GM23248 (cell line): Measurements from ENCODE around the gene CNGA1.

ENCODE experiments used
- EZH2 ChIP-seq: fragments of 200-600 bp; sonication (generic); IDR thresholded peaks from 2 replicates; pipeline ENCODE4 v1.6.1; 2018; ENCODE audit warnings: antibody characterized with exemption, mild to moderate bottlenecking; ENCODE audit not compliant: insufficient read depth, poor library complexity, severe bottlenecking
- EZH2phosphoT487 ChIP-seq: fragments of 200-600 bp; sonication (generic); IDR thresholded peaks from 2 replicates; pipeline ENCODE4 v1.6.1; 2018; ENCODE audit warnings: antibody characterized with exemption, moderate library complexity, mild to moderate bottlenecking, low read depth; ENCODE audit not compliant: insufficient read depth

DNA sequence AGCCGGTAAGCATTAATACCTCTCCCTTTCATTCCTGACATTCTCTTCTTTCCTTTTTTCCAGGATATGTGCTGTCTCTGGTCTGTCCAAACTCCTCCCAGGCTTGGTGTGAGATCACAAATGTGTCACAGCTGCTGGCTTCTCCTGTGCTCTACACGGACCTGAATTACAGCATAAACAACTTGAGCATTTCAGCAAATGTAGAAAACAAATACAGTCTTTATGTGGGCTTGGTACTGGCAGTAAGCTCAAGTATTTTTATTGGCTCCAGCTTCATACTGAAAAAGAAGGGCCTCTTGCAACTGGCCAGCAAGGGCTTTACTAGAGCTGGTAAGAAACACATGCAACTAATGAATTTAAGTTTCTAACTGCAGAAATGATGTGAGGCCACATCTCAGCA lies 8.5 kb upstream of the CNGA1 start:
- TF ChIP-seq EZH2 (no peak), EZH2phosphoT487 (no peak)
